Ureter (tissue), 1 donor: ENCODE data around the gene MINDY1. TPM values are rescaled to one million over a fixed set of nuclear protein-coding genes. Genes with fewer than 3 reads are reported as not detected.

ENCODE experiments used
- DNase-seq: peaks from one replicate; pipeline ENCODE4 v3.0.0-alpha.2; 2020; ENCODE audit warnings: low spot score
- total RNA-seq: library from RNA; stranded (reverse); gene quantifications from one replicate; pipeline ENCODE4 v1.2.4, GENCODE V29; 2023
- donor health status: DM: yes; HTN: yes; CAD: no.

MINDY1 gene, protein sequence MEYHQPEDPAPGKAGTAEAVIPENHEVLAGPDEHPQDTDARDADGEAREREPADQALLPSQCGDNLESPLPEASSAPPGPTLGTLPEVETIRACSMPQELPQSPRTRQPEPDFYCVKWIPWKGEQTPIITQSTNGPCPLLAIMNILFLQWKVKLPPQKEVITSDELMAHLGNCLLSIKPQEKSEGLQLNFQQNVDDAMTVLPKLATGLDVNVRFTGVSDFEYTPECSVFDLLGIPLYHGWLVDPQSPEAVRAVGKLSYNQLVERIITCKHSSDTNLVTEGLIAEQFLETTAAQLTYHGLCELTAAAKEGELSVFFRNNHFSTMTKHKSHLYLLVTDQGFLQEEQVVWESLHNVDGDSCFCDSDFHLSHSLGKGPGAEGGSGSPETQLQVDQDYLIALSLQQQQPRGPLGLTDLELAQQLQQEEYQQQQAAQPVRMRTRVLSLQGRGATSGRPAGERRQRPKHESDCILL
- total RNA-seq = 34.0 TPM

DNA sequence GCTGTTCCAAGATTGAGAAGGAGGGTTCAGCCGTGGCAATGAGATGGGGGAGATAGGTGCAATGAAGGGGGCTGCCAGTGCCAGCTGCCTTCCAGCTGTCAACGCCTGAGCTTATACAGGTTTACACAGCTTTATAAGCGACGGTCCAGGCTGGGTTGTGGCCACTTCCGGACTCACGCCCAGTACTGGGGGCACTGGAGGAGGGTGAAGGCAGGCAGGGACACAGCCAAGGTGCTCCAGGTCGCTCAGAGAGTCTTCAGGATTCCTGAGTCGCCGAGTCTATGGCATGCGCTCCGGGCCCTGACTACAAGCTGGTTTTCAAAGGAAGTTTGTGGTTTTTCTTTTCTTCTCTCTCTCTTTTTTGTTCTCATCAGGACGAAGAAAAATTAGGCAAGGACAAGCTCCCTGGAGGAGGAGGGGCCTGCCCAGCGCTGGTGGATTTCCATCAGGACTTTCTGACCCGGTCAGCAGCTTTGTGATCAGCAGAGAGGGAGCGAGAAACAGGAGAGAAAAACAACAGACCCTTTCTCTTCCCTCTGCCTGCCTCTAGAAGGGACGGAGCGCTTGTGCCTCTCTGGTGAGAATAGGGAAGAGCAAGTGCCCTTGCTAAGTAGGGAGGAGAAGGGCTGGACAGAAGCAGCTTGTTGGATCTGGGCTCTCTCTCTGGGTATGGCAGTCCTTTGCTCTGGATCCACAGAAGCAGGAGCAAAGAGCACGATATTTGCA is at the start of gene MINDY1:
MINDY1 (minus strand) TSS at position 576 of the 726 bp plus-strand sequence. CDS start 4,285 bp downstream, outside the sequence.
- peak; percentile 75 for DNase-seq

DNA sequence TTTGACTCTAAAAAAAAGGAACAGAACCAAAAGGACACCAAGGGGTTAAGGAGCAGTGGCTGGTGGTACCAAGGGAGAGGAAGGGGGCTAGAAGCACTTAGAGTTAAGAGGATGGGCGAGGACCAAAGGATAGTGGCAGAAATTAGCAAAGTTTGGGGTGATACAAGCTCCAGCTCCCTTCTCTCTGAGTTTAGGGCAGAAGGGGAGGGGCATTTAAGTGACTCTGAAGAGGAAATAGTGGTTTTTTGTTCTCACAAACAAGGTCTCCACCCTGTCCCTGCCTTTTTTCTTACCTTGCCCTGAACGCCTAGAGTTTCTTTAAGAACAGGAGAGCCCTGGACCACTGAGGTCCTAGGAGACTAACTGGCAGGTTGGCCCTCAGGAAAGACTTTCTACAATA is 49.4 kb upstream of the MINDY1 start:
- DNase-seq = no peak

GRCh38 chr1:151055581-151055980 is 48.9 kb upstream of the MINDY1 start:
- DNase-seq = no peak

DNA sequence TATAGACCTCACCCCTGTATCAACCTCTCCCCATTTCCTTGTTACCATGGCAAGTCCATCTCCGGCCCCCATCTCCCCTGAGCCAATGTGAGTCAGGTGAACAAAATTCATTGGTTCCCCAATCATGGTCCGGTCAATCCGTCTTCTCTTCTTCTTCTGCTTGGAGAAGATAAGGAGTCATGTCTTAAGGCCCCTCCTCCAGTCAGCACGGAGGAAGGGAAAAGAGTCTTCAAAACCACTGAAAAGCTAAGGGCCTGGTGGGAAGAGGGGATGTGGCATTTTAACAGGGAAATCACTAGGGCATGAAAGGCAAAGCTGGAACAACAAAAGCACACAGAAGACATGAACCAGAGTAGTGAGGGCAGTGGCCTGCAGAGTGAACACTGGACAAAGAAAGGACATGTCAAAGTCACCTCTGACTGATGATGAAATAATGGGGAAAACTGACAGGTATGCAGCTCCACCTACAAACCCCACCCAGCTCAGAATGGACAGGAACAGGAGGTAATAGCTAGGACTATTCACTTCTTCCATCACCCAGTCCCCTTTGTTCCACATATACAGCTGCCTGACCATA is 48.4 kb upstream of the MINDY1 start:
- no peak for DNase-seq

DNA sequence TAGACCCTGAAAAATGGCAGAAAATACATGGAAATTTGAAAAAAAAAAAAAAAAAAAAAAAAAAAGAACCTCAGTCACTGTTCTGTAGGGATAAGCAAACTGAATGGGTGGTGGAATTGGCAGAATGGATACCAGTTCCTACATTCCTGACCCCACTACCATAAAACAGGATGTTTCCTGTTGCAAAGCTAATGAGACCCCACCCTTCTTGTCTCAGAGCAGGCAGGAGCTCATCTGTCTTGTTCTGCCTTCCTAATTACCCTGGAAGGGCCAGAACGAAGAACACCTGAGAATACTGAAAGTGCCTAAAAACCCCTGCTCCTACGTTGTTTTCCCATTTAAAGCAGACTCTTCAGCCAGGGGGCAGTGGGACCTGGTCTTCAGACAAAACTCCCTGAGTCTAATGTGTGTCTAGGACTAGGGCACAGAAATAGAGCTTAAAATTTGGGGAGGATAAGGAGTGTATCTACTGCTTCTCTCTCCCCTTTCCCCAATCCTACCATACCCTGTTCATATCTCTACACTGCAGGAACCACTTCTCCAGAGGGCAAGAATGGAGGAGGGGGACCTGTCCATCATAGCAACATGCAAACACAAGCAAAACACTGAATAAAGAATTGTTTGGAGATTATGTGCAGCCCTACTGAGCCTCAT is 44.8 kb upstream of the MINDY1 start:
- no peak for DNase-seq

DNA sequence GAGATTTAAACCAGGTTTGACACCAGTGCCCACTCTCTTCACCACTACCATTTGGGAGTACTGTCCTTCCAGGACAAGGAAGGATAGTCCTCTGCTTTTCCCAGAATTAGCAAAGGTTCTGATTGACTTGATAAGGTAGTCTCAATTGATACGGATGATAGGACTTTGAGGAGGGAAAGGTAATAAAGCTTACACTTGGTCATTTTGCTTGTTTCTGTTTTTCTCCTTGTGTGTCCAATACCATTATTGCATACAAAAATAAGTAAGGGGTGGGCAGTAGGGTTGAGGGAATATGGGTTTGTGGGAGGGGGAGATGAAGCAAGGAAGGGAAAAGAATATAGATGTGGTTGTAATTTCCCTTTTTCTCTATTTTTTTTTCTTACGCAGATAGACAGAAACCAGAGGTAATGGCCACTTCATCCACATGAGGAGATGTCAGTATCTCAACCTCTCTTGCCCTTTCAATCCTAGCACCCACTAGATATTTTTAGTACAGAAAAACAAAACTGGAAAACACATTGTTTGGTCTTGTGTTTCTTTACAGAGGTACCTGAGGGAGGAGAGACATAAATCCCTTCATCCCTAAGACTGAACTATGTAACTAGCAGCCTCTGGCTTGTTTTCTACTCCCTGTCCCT is 43.5 kb upstream of the MINDY1 start:
- DNase-seq = no peak

- no peak for DNase-seq
Observed at GRCh38 chr1:151049458-151049857, 42.8 kb upstream of the MINDY1 start.

DNA sequence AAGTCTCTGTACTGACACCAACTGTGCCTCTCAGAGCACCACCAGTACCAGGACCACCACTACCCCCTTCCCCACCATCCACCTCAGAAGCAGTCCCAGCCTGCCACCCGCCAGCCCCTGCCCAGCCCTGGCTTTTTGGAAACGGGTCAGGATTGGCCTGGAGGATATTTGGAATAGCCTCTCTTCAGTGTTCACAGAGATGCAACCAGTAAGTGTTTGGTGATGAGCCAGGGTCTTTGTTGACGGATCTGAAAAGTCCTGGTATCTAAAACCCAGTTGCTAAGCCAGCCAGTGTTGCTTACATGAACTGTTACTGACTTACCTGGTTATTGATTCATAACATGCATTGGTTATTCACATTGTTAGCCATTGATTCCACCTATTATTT is 41.9 kb upstream of the MINDY1 start:
- DNase-seq = no peak

GRCh38 chr1:151047925-151048644 is 41.4 kb upstream of the MINDY1 start:
- peak; percentile 80 for DNase-seq

DNA sequence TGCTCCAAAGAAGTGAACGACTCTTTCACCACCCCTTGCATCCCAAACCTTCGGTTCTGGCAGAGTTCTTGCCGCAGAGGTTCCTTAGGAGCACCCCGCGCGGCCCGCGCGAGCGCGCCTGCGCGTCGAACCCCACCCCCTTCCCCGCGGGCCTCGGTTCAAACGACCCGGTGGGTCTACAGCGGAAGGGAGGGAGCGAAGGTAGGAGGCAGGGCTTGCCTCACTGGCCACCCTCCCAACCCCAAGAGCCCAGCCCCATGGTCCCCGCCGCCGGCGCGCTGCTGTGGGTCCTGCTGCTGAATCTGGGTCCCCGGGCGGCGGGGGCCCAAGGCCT is 40.9 kb upstream of the MINDY1 start, which contains the start of gene C1orf56:
C1orf56 (plus strand) TSS at position 161 of the 334 bp plus-strand sequence; CDS start at position 258, 97 bp downstream.
- DNase-seq = peak; percentile 77

GRCh38 chr1:151043163-151043562 is 36.5 kb upstream of the MINDY1 start:
- DNase-seq = no peak

GRCh38 chr1:151039521-151039920 is 32.8 kb upstream of the MINDY1 start:
- DNase-seq = no peak

DNA sequence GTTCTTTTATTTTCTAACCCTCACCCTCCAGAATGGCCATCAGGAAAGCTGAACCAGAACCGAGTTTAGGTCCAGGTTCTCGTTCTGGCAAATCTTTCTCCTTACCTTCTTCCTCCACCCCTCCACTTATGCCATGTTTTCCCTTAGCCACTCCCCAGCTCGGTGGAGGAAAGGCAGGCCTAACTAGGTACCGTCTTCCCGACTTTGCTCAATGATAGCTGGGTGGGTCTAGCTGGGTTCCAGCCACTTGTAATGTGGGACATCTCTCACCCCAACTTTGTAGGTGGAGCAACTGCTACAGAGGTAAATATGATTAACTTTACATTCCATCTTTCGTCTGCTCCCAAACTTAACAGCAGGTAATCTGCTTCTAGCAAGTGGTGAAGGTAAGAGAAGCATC is 30.3 kb upstream of the MINDY1 start:
- DNase-seq = no peak

GRCh38 chr1:151036356-151036755 is 29.7 kb upstream of the MINDY1 start, which contains the start of gene BNIPL:
TSS of gene BNIPL (plus strand) at chr1:151036586. CDS start at chr1:151036726, 140 bp downstream.
- DNase-seq = no peak

GRCh38 chr1:151035167-151035566 is 28.5 kb upstream of the MINDY1 start:
- DNase-seq = no peak

- no peak for DNase-seq
Observed at GRCh38 chr1:151032164-151032563, 25.5 kb upstream of the MINDY1 start.

- no peak for DNase-seq
Observed at GRCh38 chr1:151026460-151026859, 19.8 kb upstream of the MINDY1 start.

- DNase-seq = peak; percentile 82
Observed at GRCh38 chr1:151024540-151025146, 17.9 kb upstream of the MINDY1 start.

DNA sequence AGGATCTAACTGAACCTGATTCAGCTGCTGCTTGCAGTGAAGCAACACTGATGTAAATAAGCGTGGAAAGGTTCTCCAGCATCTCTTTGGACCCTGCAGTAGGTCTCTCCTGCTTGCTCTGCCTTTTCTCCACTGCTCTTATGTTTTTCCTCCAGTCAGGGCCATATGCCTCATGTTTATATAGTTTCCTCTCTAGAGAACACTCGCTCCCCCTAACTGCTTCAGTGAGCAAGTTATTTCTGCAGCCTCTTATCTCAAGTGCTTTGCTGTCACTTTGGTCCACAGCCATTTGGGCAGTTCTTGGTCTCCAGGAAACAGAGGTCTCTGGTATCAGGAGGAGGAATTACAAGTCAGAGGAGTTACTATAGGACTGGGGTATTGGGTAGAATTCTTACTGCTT is 6.8 kb upstream of the MINDY1 start:
- DNase-seq = no peak
